AG09319 (cell line): ENCODE data around the gene VWA1.
"Not testable (repeated sequence)": the region's sequence is repeated elsewhere in the genome, so short reads cannot be mapped to it uniquely, and the experiment has no call there.

Source experiments
- DNase-seq: peaks from one replicate; pipeline ENCODE4 v3.0.0-alpha.2; 2010; ENCODE audit warnings: low read depth; ENCODE audit errors: extremely low read depth
- CTCF ChIP-seq: IDR thresholded peaks from 2 replicates; pipeline ENCODE4 v1.5.1; 2011; ENCODE audit warnings: low read depth, mild to moderate bottlenecking, inconsistent platforms, low read length, moderate library complexity

VWA1 gene

GRCh38 chr1:1452882-1453281 lies 17.4 kb downstream of the VWA1 start:
- DNase-seq: no peak
- no peak for TF ChIP-seq CTCF

- not testable (repeated sequence) for DNase-seq
These were observed 19.0 kb downstream of the VWA1 start for GRCh38 chr1:1454286-1455056.

DNA sequence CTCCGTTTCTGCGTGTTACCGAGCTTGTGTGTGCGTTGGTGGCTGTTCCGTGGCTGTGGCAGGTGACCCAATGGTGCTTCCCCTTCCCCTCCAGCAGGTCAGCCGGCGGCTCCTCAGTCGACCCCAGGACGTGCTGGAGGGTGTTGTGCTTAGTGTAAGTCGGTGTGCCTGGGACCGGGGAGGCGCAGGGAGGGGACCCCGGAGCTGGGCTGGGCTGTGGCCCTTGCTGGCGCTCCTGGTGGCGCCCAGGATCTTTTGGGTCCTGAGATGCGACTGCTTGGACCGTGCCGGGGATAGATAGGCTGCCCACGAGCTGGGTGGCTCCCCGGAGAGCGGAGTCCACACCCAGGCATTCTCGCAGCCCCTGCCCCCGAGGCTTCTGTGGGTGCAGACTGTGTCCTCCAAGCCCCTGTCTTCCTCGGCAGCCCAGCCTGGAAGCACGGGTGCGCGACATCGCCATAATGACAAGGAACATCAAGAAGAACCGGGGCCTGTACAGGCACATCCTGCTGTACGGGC lies 19.9 kb downstream of the VWA1 start:
- no peak for DNase-seq
- TF ChIP-seq CTCF: no peak

- not testable (repeated sequence) for DNase-seq
These were observed 20.4 kb downstream of the VWA1 start for GRCh38 chr1:1455934-1456333.

GRCh38 chr1:1456683-1457255 lies 21.3 kb downstream of the VWA1 start:
- DNase-seq: not testable (repeated sequence)

- DNase-seq: not testable (repeated sequence)
These were observed 23.7 kb downstream of the VWA1 start for GRCh38 chr1:1459156-1459555.

DNA sequence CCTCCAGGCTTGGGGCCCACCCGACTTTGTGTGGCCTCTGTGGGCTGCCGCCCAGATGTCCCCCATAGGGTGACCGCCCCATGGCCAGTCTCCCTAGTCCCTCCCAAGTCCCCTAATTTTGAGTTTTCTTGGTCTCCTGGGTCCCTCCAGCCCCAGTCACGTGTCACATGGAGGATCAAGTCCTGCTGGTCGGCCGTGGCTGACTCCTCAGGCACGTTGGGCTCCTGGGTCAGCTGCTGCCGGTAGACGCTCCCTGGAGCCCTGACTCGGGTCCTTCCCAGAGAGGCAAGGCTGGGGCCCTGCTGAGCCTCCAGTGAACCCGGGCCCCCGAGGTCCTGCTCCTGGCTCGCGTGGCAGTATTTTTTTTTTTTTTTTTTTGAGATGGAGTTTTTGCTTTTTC lies 24.2 kb downstream of the VWA1 start:
- DNase-seq: not testable (repeated sequence)

DNA sequence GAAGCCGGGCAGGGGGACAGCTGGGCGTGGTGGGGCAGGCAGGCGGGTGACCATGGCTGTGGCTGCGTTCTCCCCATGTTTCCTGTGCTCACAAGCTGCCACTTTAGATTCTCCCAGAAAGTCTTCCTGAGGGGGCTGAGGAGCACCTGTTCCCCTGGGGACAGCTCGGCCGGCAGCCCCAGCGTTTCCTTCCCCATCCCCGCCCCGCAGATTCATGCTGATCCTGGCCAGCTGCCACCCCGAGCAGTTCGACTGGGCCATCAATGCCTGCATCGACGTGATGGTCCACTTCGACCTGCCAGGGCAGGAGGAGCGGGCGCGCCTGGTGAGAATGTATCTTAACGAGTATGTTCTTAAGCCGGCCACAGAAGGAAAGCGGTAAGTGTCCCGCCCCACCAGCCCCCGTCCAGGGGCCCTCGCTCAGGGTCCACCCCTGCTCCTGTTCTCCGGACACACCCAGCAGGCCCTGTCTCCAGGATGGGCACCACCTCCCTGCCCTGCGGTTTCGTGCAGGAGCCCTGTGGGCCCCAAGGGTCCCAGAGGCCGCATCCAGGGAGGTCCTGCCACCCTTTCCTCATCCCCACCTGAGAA lies 25.1 kb downstream of the VWA1 start:
- DNase-seq: no peak
- no peak for TF ChIP-seq CTCF

DNA sequence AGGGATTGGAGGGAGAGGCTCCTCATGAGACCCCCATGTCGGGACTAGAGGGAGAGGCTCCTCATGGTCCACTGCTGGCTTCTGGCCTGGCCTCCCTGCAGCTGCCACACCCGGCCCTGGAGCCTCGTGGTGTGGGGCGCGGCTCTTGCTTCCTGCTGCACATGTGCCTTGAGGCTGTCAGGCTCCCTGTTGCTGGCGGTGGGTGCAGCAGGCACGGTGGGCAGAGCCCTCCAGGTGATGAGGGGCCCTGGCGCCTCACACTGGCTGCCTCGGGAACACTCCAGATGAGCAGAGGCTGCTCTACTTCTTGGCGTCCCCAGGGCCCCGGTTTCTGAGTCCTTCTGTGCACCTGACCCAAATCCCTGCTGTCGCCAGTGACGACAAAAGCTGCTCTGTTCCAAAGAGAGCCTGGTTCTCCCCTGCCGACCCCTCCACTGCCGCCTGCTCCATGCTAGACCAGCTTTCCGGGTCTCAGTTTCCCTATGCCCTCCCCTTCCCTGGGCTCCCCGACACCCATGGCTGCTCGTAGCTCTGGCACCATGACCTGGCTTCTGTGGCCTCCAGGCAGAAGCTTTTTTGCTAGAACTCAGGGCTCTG lies 26.3 kb downstream of the VWA1 start:
- DNase-seq: no peak
- TF ChIP-seq CTCF: no peak
